Upper lobe of left lung (tissue), 4 donors: ENCODE measurements around the gene KLHL40.

Experiments
- CTCF ChIP-seq, 6 experiments: fragments of 450-650 bp in 4 of 6; fragments of 200-600 bp in 2 of 6; sonication (generic) in 2 of 6; IDR thresholded peaks; one replicate each; pipeline ENCODE4 v1.5.1; 2016 to 2019; ENCODE audit warnings: antibody characterized with exemption in 6 of 6
- POLR2A ChIP-seq, 4 donors: fragments of 450-650 bp; IDR thresholded peaks; one replicate each; pipeline ENCODE4 v1.5.1; 2016 to 2017; ENCODE audit warnings: antibody characterized with exemption in 4 of 4, mild to moderate bottlenecking in 2 of 4
- POLR2AphosphoS5 ChIP-seq, 2 donors: sonication (generic); formaldehyde crosslinking; IDR thresholded peaks; one replicate each; pipeline ENCODE4 v1.5.1; 2017; ENCODE audit warnings: antibody characterized with exemption in 2 of 2

- TF ChIP-seq POLR2A (IDR thresholded peaks at IDR 0.05) (no peak), CTCF (IDR thresholded peaks at IDR 0.05) (no peak), POLR2AphosphoS5 (IDR thresholded peaks at IDR 0.05) (no peak)
Observed at GRCh38 chr3:42696356-42697288, 11.3 kb downstream of the KLHL40 start.
